Activated B cell treated with CpG ODN at 0.5 μM for 24 hours (primary cell): Measurements from ENCODE around the gene WASL. TPM values are rescaled to one million over a fixed set of nuclear protein-coding genes. Genes with fewer than 3 reads are reported as not detected.

Experiments
- ATAC-seq: fragments of 200-7000 bp; cut with Tn5 transposase; one replicate; pipeline ENCODE4 v1.10.0; 2021; ENCODE audit warnings: low read depth, mild to moderate bottlenecking, moderate library complexity
- CTCF ChIA-PET: fragments of 350-600 bp; sonication (Branson Sonifier 250); formaldehyde crosslinking; loops from one replicate; lab custom pipeline; 2021; ENCODE audit warnings: antibody characterized with exemption; lab: Charles Lee
- POLR2A ChIA-PET: fragments of 350-600 bp; sonication (Branson Sonifier 250); formaldehyde crosslinking; loops from one replicate; lab custom pipeline; 2021; ENCODE audit warnings: antibody characterized with exemption; lab: Charles Lee
- DNase-seq: peaks from one replicate; pipeline ENCODE4 v3.0.0; 2022
- H3K27ac Mint-ChIP-seq: one replicate; pipeline ENCODE4 v1.8.0; 2020; ENCODE audit warnings: mixed read lengths
- H3K27me3 Mint-ChIP-seq: one replicate; pipeline ENCODE4 v1.8.0; 2021; ENCODE audit warnings: mixed read lengths
- H3K36me3 Mint-ChIP-seq: one replicate; pipeline ENCODE4 v1.8.0; 2021; ENCODE audit warnings: low read depth, mixed read lengths
- H3K4me1 Mint-ChIP-seq: one replicate; pipeline ENCODE4 v1.8.0; 2021; ENCODE audit warnings: mixed read lengths
- H3K4me3 Mint-ChIP-seq: one replicate; pipeline ENCODE4 v1.8.0; 2020; ENCODE audit warnings: mild to moderate bottlenecking, mixed read lengths
- H3K9me3 Mint-ChIP-seq: one replicate; pipeline ENCODE4 v1.8.0; 2020; ENCODE audit warnings: mixed read lengths
- CTCF ChIP-seq: fragments of 200-600 bp; IDR thresholded peaks from one replicate; pipeline ENCODE4 v1.8.0; 2022; ENCODE audit warnings: antibody characterized with exemption, mild to moderate bottlenecking
- intact Hi-C: fragments of 100-400 bp; cut with micrococcal nuclease; formaldehyde crosslinking; loops from one replicate; pipeline ENCODE4 v1.15.1; 2024
- total RNA-seq: library from RNA; stranded (reverse); gene quantifications from 2 replicates; pipeline ENCODE4 v1.2.3, GENCODE V29; 2022

WASL gene
- total RNA-seq, 1 donor from 2014 or later = 6.9 TPM

- no peaks in the 10 kb centered on the region for H3K27me3 Mint-ChIP-seq
- ATAC-seq (no peak), DNase-seq (no peak)
- no peak for TF ChIP-seq CTCF
- H3K4me3 Mint-ChIP-seq = no peak overlapping the region
- no peak overlapping the region for H3K27ac Mint-ChIP-seq
- intact Hi-C loops = no loop called here
- H3K4me1 Mint-ChIP-seq = peaks cover 16% of the 10 kb centered on the region
- H3K9me3 Mint-ChIP-seq = no peaks in the 10 kb centered on the region
- ChIA-PET POLR2A (no interaction called here), CTCF (interaction anchor here (1.5 kb wide), 1 partner anchor 12 kb away, joined by 3 read pairs; no protein-coding TSS in a partner anchor)
- H3K36me3 Mint-ChIP-seq = peaks cover 2% of the 10 kb centered on the region
These were observed 33.0 kb downstream of the WASL start for GRCh38 chr7:123715799-123716198.

GRCh38 chr7:123715198-123715597 lies 33.6 kb downstream of the WASL start:
- Mint-ChIP-seq H3K4me1 (peaks cover 21% of the 10 kb centered on the region), H3K4me3 (no peak overlapping the region), H3K27me3 (no peaks in the 10 kb centered on the region), H3K27ac (no peak overlapping the region), H3K9me3 (no peaks in the 10 kb centered on the region), H3K36me3 (peaks cover 2% of the 10 kb centered on the region)
- no peak for ATAC-seq
- TF ChIP-seq CTCF = no peak
- POLR2A ChIA-PET = no interaction called here
- no peak for DNase-seq
- CTCF ChIA-PET = interaction anchor here (1.5 kb wide), 1 partner anchor 12 kb away, joined by 3 read pairs; no protein-coding TSS in a partner anchor
- intact Hi-C loops = no loop called here

GRCh38 chr7:123714296-123715080 lies 34.3 kb downstream of the WASL start:
- intact Hi-C loops = no loop called here
- no peak for DNase-seq
- Mint-ChIP-seq H3K36me3 (peaks cover 2% of the 10 kb centered on the region), H3K4me3 (no peak overlapping the region), H3K27me3 (no peaks in the 10 kb centered on the region), H3K4me1 (peaks cover 16% of the 10 kb centered on the region), H3K9me3 (no peaks in the 10 kb centered on the region), H3K27ac (no peak overlapping the region)
- ATAC-seq = no peak
- TF ChIP-seq CTCF = no peak
- ChIA-PET POLR2A (no interaction called here), CTCF (interaction anchor here (1.5 kb wide), 1 partner anchor 11 kb away, joined by 3 read pairs; no protein-coding TSS in a partner anchor)

GRCh38 chr7:123712619-123713018 lies 36.2 kb downstream of the WASL start:
- no peak overlapping the region for H3K27ac Mint-ChIP-seq
- H3K4me3 Mint-ChIP-seq = no peak overlapping the region
- H3K36me3 Mint-ChIP-seq = peaks cover 16% of the 10 kb centered on the region
- no peaks in the 10 kb centered on the region for H3K9me3 Mint-ChIP-seq
- H3K27me3 Mint-ChIP-seq = no peaks in the 10 kb centered on the region
- H3K4me1 Mint-ChIP-seq = peaks cover 13% of the 10 kb centered on the region
- TF ChIP-seq CTCF = no peak
- CTCF ChIA-PET = no interaction called here
- POLR2A ChIA-PET = no interaction called here
- intact Hi-C loops = no loop called here
- DNase-seq = no peak
- no peak for ATAC-seq

GRCh38 chr7:123711832-123712293 lies 36.9 kb downstream of the WASL start:
- Mint-ChIP-seq H3K4me3 (no peak overlapping the region), H3K4me1 (peaks cover 13% of the 10 kb centered on the region), H3K27ac (no peak overlapping the region), H3K36me3 (peaks cover 22% of the 10 kb centered on the region), H3K9me3 (no peaks in the 10 kb centered on the region), H3K27me3 (no peaks in the 10 kb centered on the region)
- TF ChIP-seq CTCF = no peak
- intact Hi-C loops = no loop called here
- ChIA-PET POLR2A (no interaction called here), CTCF (no interaction called here)
- ATAC-seq (no peak), DNase-seq (no peak)
